Spleen (tissue), 7 donors: Measurements from ENCODE around the gene POLE3.

Source experiments
- POLR2A ChIP-seq, 3 donors: fragments of 450-650 bp; IDR thresholded peaks; one replicate each; pipeline ENCODE4 v1.5.1; 2017; ENCODE audit warnings: antibody characterized with exemption in 3 of 3, mild to moderate bottlenecking in 1 of 3
- POLR2AphosphoS5 ChIP-seq, 3 donors: sonication (generic); formaldehyde crosslinking; IDR thresholded peaks; one replicate each; pipeline ENCODE4 v1.5.1; 2017; ENCODE audit warnings: antibody characterized with exemption in 3 of 3
- TF ChIP-seq, protein P1 (sequence below), 11 experiments: fragments of 200-600 bp in 7 of 11; fragments of 450-650 bp in 4 of 11; sonication (generic) in 4 of 11; IDR thresholded peaks in 8 of 11; conservative IDR thresholded peaks in 3 of 11; 1 replicate in 7 of 11; 2 replicates in 4 of 11; pipeline versions ENCODE4 v1.4.0 to v1.8.0; 2016 to 2021; ENCODE audit warnings: antibody characterized with exemption in 11 of 11, inconsistent platforms in 4 of 11, mild to moderate bottlenecking in 1 of 11
- donor health status: DM: no; HTN: no; CAD: no; lungs with moderate emphysema.
- donor health status: DM: no; HTN: no; CAD: no.
- donor health status: DM: no; HTN: no; CAD: no.

DNA sequence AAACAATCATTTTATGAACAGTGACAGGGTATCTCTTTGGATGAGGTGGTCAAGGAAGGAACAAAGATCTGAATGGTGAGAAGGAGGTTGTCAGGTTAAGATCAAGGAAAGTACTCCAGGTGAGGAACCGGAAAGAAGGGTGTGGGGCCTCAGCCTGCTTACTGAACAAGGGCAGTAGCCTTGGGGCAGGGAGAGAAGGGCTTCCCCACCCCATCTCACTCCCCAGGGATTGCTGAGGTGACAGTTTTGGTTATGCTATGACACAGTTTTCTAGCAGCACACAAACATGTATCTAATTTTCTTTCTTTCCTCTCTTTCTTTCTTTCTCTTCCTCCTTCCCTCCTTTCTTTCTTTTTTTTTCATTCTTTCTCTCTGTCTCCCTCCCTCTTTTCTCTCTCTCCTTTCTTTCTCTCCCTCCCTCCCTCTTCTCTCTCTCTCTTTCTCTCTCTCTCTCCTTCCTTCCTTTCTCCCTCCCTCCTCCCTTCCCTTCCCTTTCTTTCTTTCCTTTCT lies 29.6 kb downstream of the POLE3 start:
- TF ChIP-seq, protein P1, sequence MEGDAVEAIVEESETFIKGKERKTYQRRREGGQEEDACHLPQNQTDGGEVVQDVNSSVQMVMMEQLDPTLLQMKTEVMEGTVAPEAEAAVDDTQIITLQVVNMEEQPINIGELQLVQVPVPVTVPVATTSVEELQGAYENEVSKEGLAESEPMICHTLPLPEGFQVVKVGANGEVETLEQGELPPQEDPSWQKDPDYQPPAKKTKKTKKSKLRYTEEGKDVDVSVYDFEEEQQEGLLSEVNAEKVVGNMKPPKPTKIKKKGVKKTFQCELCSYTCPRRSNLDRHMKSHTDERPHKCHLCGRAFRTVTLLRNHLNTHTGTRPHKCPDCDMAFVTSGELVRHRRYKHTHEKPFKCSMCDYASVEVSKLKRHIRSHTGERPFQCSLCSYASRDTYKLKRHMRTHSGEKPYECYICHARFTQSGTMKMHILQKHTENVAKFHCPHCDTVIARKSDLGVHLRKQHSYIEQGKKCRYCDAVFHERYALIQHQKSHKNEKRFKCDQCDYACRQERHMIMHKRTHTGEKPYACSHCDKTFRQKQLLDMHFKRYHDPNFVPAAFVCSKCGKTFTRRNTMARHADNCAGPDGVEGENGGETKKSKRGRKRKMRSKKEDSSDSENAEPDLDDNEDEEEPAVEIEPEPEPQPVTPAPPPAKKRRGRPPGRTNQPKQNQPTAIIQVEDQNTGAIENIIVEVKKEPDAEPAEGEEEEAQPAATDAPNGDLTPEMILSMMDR (IDR thresholded peaks at IDR 0.05 in 8 of 11, conservative IDR thresholded peaks at IDR 0.05 in 3 of 11), result no peak
- TF ChIP-seq POLR2A (IDR thresholded peaks at IDR 0.05) (no peak), POLR2AphosphoS5 (IDR thresholded peaks at IDR 0.05) (no peak)
